Adrenal gland (tissue), 5 donors: ENCODE data around the gene TPM2.

Source experiments
- CTCF ChIP-seq, 6 experiments: fragments of 450-650 bp in 4 of 6; fragments of 200-600 bp in 2 of 6; sonication (generic) in 1 of 6; IDR thresholded peaks; 1 replicate in 5 of 6; 2 replicates in 1 of 6; pipeline versions ENCODE4 v1.5.1 to v1.8.0; 2016 to 2021; ENCODE audit warnings: antibody characterized with exemption in 6 of 6, mild to moderate bottlenecking in 2 of 6, moderate library complexity in 1 of 6
- POLR2A ChIP-seq, 2 donors: fragments of 450-650 bp; IDR thresholded peaks; one replicate each; pipeline ENCODE4 v1.6.1; 2017; ENCODE audit warnings: antibody characterized with exemption in 2 of 2, mild to moderate bottlenecking in 2 of 2, moderate library complexity in 1 of 2
- donor health status: DM: no; HTN: no; CAD: no.

GRCh38 chr9:35653611-35654010 lies 36.1 kb downstream of the TPM2 start:
- TF ChIP-seq CTCF (IDR thresholded peaks at IDR 0.05) (no peak), POLR2A (IDR thresholded peaks at IDR 0.05) (no peak)
